H1 (cell line): ENCODE measurements around the gene CCDC60.

ENCODE experiments used
- EP300 ChIP-seq, 2 experiments: IDR thresholded peaks; 1 replicate in 1 of 2; 2 replicates in 1 of 2; pipeline ENCODE4 v1.6.1; 2011 to 2012; ENCODE audit warnings: low read depth in 2 of 2, low read length in 2 of 2, mild to moderate bottlenecking in 2 of 2, borderline replicate concordance in 1 of 2, inconsistent platforms in 1 of 2, moderate library complexity in 1 of 2
- POLR2A ChIP-seq, 2 experiments: IDR thresholded peaks; 1 replicate in 1 of 2; 2 replicates in 1 of 2; pipeline ENCODE4 v1.6.1; 2011; ENCODE audit warnings: low read depth in 2 of 2, low read length in 2 of 2, mild to moderate bottlenecking in 2 of 2; ENCODE audit errors: control extremely low read depth in 1 of 2
- POLR2AphosphoS5 ChIP-seq: IDR thresholded peaks from 2 replicates; pipeline ENCODE4 v1.6.1; 2011; ENCODE audit warnings: low read depth, low read length
- RAD21 ChIP-seq, 2 experiments: IDR thresholded peaks in 1 of 2; conservative IDR thresholded peaks in 1 of 2; 2 replicates each; pipeline ENCODE4 v1.6.1; 2011; ENCODE audit warnings: low read depth in 2 of 2, low read length in 2 of 2, improper control_type of control experiment in 1 of 2, inconsistent platforms in 1 of 2, mild to moderate bottlenecking in 1 of 2, moderate library complexity in 1 of 2
- SIN3A ChIP-seq, 2 experiments: IDR thresholded peaks in 1 of 2; conservative IDR thresholded peaks in 1 of 2; 2 replicates each; pipeline ENCODE4 v1.6.1; 2011 to 2012; ENCODE audit warnings: low read length in 2 of 2, improper control_type of control experiment in 1 of 2, low read depth in 1 of 2, mild to moderate bottlenecking in 1 of 2
- SP1 ChIP-seq: IDR thresholded peaks from 2 replicates; pipeline ENCODE4 v1.6.1; 2011; ENCODE audit warnings: low read depth, low read length
- TAF1 ChIP-seq: IDR thresholded peaks from 2 replicates; pipeline ENCODE4 v1.6.1; 2011; ENCODE audit warnings: mild to moderate bottlenecking, low read depth, low read length

DNA sequence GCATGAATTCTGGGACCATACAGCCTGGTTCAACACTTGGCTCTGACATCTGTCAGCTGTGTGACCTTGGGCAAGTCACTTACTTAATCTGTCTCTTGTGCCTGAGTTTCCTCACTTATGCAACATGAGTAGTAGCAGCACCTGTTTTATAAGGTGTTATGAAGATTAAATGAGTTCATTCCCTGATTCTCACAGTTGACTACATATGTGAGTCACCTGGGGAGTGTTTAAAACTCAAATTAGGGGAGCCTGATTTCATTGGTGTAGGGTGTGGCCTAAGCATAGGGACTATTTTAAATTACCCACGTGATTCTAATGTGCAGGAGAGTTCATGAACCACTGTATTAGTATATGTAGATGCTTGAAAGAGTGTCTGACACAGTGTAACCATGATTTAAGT is 222.3 kb downstream of the CCDC60 start:
- TF ChIP-seq TAF1 (no peak), POLR2AphosphoS5 (no peak), POLR2A (IDR thresholded peaks at IDR 0.05; ENCODE audit: control extremely low read depth in 1 of 2, low read depth in 2 of 2, low read length in 2 of 2) (no peak), RAD21 (IDR thresholded peaks at IDR 0.05 in 1 of 2, conservative IDR thresholded peaks at IDR 0.05 in 1 of 2; ENCODE audit: low read depth in 2 of 2, low read length in 2 of 2) (no peak), EP300 (IDR thresholded peaks at IDR 0.05; ENCODE audit: borderline replicate concordance in 1 of 2, low read depth in 2 of 2, low read length in 2 of 2) (no peak), SP1 (no peak), SIN3A (conservative IDR thresholded peaks at IDR 0.05 in 1 of 2, IDR thresholded peaks at IDR 0.05 in 1 of 2; ENCODE audit: low read depth in 1 of 2, low read length in 2 of 2) (no peak)
